OCI-LY7 (cell line): ENCODE measurements around the gene MSLN. TPM values are rescaled to one million over a fixed set of nuclear protein-coding genes. Genes with fewer than 3 reads are reported as not detected.
"Not testable (repeated sequence)": the region's sequence is repeated elsewhere in the genome, so short reads cannot be mapped to it uniquely, and the experiment has no call there.

ENCODE experiments used
- BruUV-seq: library from RNA; stranded (reverse); fragments of 400-500 nt; replicated peaks from 2 replicates; lab custom pipeline; 2021; lab: Mats Ljungman, UMichigan
- CTCF ChIA-PET: fragments of 300-600 bp; sonication (Branson Sonifier 250); formaldehyde crosslinking; loops from one replicate; lab custom pipeline; 2022; ENCODE audit warnings: antibody characterized with exemption; ENCODE audit not compliant: unreplicated experiment; lab: Charles Lee
- POLR2A ChIA-PET: fragments of 300-600 bp; sonication (Branson Sonifier 250); formaldehyde crosslinking; loops from one replicate; lab custom pipeline; 2022; ENCODE audit warnings: antibody characterized with exemption; lab: Charles Lee
- DNase-seq: peaks from one replicate; pipeline ENCODE4 v3.0.0-alpha.2; 2015; ENCODE audit warnings: low spot score
- H2AFZ ChIP-seq: fragments of 200-600 bp; sonication (generic), shearing (Covaris generic); 2 replicates; pipeline ENCODE4 v1.6.1; 2014; ENCODE audit warnings: mild to moderate bottlenecking, antibody characterized with exemption, low read length, moderate library complexity
- H3K27ac ChIP-seq: fragments of 200-600 bp; sonication (generic); 2 replicates; pipeline ENCODE4 v1.5.1; 2014; ENCODE audit warnings: mixed run types, low read depth, mild to moderate bottlenecking, moderate library complexity, low read length, inconsistent platforms; ENCODE audit not compliant: poor library complexity, severe bottlenecking
- H3K36me3 ChIP-seq: fragments of 200-600 bp; sonication (generic); 2 replicates; pipeline ENCODE4 v1.6.1; 2014; ENCODE audit warnings: mild to moderate bottlenecking, antibody characterized with exemption, low read length, moderate library complexity, mixed read lengths; ENCODE audit not compliant: insufficient read depth
- H3K4me1 ChIP-seq: fragments of 200-600 bp; sonication (generic); 2 replicates; pipeline ENCODE4 v1.5.1; 2014; ENCODE audit warnings: mild to moderate bottlenecking, low read length; ENCODE audit not compliant: insufficient read depth, poor library complexity, severe bottlenecking
- H3K4me2 ChIP-seq: fragments of 200-600 bp; sonication (generic); 2 replicates; pipeline ENCODE4 v1.6.1; 2014; ENCODE audit warnings: mild to moderate bottlenecking, low read length
- H3K4me3 ChIP-seq: fragments of 200-600 bp; sonication (generic); 2 replicates; pipeline ENCODE4 v1.5.1; 2014; ENCODE audit warnings: mild to moderate bottlenecking, low read depth, low read length; ENCODE audit not compliant: poor library complexity, severe bottlenecking
- H3K79me2 ChIP-seq: fragments of 200-600 bp; sonication (generic); 2 replicates; pipeline ENCODE4 v1.6.1; 2016; ENCODE audit warnings: low read depth, mild to moderate bottlenecking, low read length, moderate library complexity, mixed read lengths; ENCODE audit not compliant: insufficient read depth
- H3K9me2 ChIP-seq: fragments of 200-600 bp; sonication (generic); 2 replicates; pipeline ENCODE4 v1.6.1; 2016; ENCODE audit warnings: mild to moderate bottlenecking, low read length, mixed read lengths; ENCODE audit not compliant: insufficient read depth
- H3K9me3 ChIP-seq: fragments of 200-600 bp; sonication (generic); 2 replicates; pipeline ENCODE4 v1.6.1; 2014; ENCODE audit warnings: mild to moderate bottlenecking, mixed run types, low read length, mixed read lengths
- H4K20me1 ChIP-seq: fragments of 200-600 bp; sonication (generic); 2 replicates; pipeline ENCODE4 v1.6.1; 2014; ENCODE audit warnings: mild to moderate bottlenecking, antibody characterized with exemption, low read length, moderate library complexity, mixed read lengths; ENCODE audit not compliant: insufficient read depth
- EZH2phosphoT487 ChIP-seq: fragments of 200-600 bp; sonication (generic); IDR thresholded peaks from 2 replicates; pipeline ENCODE4 v1.6.1; 2018; ENCODE audit warnings: low read depth, borderline replicate concordance, mild to moderate bottlenecking, mixed run types, antibody characterized with exemption, low read length, moderate library complexity, mixed read lengths
- intact Hi-C: fragments of 100-400 bp; cut with micrococcal nuclease; formaldehyde crosslinking; loops from one replicate; pipeline ENCODE4 v1.10.0; 2022; ENCODE audit not compliant: unreplicated experiment
- total RNA-seq, 2 experiments: library from RNA; depleted of rRNA in 1 of 2; stranded (reverse); fragments of >200 nt in 1 of 2; shearing (Covaris generic) in 1 of 2; gene quantifications; 2 replicates each; pipeline ENCODE4 v1.2.3, GENCODE V29; 2014 to 2022
- TF ChIP-seq, protein P1 (sequence below): fragments of 200-600 bp; sonication (generic); conservative IDR thresholded peaks from 2 replicates; pipeline ENCODE4 v1.5.1; 2014; ENCODE audit warnings: mild to moderate bottlenecking, antibody characterized with exemption, low read length, moderate library complexity, mixed read lengths

The MSLN gene
- total RNA-seq, 2 experiments from 2014 or later: 0.13 to 0.44 TPM

DNA sequence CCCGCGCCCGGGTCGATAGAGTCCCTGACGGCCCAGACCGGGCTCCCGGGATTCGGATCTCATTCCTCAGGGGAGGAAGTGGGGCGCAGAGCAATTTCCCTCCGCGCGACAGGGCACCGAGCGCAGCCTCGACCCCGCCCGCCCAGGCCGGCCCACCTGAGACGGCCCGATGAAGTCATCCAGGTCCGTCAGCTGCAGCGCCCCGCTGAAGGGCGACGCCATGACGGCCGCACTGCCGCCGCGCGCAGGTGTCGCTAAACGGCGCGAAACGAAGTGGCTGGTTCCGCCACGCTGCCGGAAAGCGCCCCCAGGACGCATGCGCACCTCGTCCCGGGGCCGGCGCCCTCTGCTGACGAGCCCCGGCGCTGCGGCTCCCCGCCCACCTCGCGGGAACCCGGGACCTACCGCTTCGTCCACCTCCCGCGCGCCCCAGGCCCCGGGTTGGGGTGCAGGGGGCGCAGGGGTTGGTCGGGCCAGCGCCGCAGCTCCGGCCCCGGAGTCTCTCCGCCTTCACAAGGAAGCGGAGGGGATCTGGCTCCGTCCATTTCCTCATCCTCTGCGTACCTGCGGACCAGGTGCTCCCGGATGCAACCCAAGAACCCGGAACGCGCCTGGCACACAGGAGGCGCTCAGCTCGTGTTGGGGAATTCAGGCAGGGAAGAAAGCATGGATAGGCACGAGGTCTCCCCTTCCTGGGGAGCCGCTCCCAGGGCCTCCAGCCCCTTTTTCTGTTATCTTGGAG, 19.6 kb upstream of the MSLN start, which contains the start of gene CIAO3:
CIAO3 (minus strand) TSS at position 234 of the 742 bp plus-strand sequence; CDS start at position 222, 12 bp downstream.
- H3K4me1 ChIP-seq: peaks cover 48% of the 10 kb centered on the region
- H4K20me1 ChIP-seq: no peaks in the 10 kb centered on the region
- no peaks in the 10 kb centered on the region for H3K9me3 ChIP-seq
- peak within 1 kb of the TSS; percentile 91 for H3K4me3 ChIP-seq
- peaks cover 31% of the 10 kb centered on the region for H3K79me2 ChIP-seq
- H3K4me2 ChIP-seq: peak within 1 kb of the TSS; percentile 89
- TF ChIP-seq EZH2phosphoT487: no peak
- TF ChIP-seq, protein P1, sequence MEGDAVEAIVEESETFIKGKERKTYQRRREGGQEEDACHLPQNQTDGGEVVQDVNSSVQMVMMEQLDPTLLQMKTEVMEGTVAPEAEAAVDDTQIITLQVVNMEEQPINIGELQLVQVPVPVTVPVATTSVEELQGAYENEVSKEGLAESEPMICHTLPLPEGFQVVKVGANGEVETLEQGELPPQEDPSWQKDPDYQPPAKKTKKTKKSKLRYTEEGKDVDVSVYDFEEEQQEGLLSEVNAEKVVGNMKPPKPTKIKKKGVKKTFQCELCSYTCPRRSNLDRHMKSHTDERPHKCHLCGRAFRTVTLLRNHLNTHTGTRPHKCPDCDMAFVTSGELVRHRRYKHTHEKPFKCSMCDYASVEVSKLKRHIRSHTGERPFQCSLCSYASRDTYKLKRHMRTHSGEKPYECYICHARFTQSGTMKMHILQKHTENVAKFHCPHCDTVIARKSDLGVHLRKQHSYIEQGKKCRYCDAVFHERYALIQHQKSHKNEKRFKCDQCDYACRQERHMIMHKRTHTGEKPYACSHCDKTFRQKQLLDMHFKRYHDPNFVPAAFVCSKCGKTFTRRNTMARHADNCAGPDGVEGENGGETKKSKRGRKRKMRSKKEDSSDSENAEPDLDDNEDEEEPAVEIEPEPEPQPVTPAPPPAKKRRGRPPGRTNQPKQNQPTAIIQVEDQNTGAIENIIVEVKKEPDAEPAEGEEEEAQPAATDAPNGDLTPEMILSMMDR: peak; percentile 87
- peak within 1 kb of the TSS; percentile 97 for H3K27ac ChIP-seq
- intact Hi-C loops: no loop called here
- DNase-seq: peak; percentile 96
- ChIA-PET POLR2A (no interaction called here), CTCF (interaction anchor here (0.7 kb wide), 1 partner anchor 21 kb away, joined by 4 read pairs; no protein-coding TSS in a partner anchor)
- peak within 1 kb of the TSS; percentile 61; the same call in 1 of the 2 replicates for H2AFZ ChIP-seq
- TSS peak; percentile 71 for BruUV-seq
- H3K36me3 ChIP-seq: peaks cover 19% of the 10 kb centered on the region
- no peaks in the 10 kb centered on the region for H3K9me2 ChIP-seq

DNA sequence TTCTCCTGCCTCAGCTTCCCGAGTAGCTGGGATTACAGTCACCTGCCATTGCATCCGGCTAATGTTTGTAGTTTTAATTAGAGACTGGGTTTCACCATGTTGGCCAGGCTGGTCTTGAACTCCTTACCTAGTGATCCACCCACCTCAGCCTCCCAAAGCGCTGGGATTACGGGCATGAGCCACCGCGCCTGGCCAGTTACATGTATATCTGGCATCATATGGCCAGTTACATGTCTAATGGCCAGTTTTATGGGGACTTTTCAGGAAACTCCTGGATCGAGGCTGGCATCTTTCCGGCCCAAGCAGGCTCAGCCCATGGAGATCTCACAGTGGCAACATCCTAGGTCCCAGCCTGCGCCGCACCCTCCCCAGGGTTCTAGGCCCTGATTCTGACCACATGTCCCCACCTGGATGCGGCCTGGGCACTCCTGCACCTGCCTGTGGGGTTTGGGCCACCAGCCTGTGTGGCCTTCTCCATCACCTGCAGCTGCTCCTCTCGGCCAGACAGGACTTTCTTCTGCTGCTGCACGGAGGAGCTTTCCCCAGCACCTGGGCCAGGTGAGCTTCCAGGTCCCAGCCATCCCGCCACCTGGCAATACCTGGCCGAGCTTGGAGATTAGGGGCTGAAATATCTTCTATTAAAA, 18.4 kb upstream of the MSLN start:
- BruUV-seq: TSS peak; percentile 63
- Histone ChIP-seq H3K4me2 (peak overlapping the region; percentile 30; the same call in 1 of the 2 replicates), H2AFZ (no peak overlapping the region), H3K9me2 (no peaks in the 10 kb centered on the region), H3K9me3 (no peaks in the 10 kb centered on the region), H3K27ac (no peak overlapping the region), H3K36me3 (peaks cover 7% of the 10 kb centered on the region; the same call in 1 of the 2 replicates), H3K4me1 (peaks cover 36% of the 10 kb centered on the region), H3K4me3 (no peak overlapping the region), H4K20me1 (no peaks in the 10 kb centered on the region), H3K79me2 (peaks cover 19% of the 10 kb centered on the region; the same call in 1 of the 2 replicates)
- intact Hi-C loops: no loop called here
- DNase-seq: no peak
- TF ChIP-seq EZH2phosphoT487: no peak
- TF ChIP-seq, protein P1: no peak
- ChIA-PET POLR2A (no interaction called here), CTCF (no interaction called here)

DNA sequence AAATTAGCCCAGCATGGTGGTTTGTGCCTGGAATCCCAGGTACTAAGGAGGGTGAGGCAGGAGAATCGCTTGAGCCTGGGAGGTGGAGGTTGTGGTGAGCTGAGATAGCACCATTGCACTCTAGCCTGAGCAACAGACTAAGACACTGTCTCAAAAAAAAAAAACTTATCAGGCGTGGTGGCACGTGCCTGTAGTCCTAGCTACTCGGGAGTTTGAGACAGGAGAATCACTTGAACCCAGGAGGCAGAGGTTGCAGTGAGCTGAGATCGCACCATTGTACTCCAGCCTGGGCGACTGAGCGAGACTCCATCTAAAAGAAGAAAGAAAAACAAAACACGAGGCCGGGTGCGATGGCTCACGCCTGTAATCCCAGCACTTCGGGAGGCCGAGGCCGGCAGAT, 17.6 kb upstream of the MSLN start:
- H3K27ac ChIP-seq, H4K20me1 ChIP-seq, H3K4me3 ChIP-seq, H3K4me2 ChIP-seq, intact Hi-C loops, H3K9me3 ChIP-seq, CTCF ChIA-PET, BruUV-seq, H2AFZ ChIP-seq, DNase-seq, H3K9me2 ChIP-seq, H3K36me3 ChIP-seq: not testable (repeated sequence)
- Histone ChIP-seq H3K4me1 (peaks cover 29% of the 10 kb centered on the region), H3K79me2 (peaks cover 16% of the 10 kb centered on the region; the same call in 1 of the 2 replicates)
- POLR2A ChIA-PET: interaction anchor here (0.7 kb wide), 1 partner anchor 23 kb away, joined by 3 read pairs; no protein-coding TSS in a partner anchor
